Measurements from ENCODE around the gene MCEE. TPM values are rescaled to one million over a fixed set of nuclear protein-coding genes. Genes with fewer than 3 reads are reported as not detected.
"Not testable (repeated sequence)": the region's sequence is repeated elsewhere in the genome, so short reads cannot be mapped to it uniquely, and the experiment has no call there.

Gene MCEE
- total RNA-seq, 4 donors from 2014 or later, result 7.5 to 17.2 (median 12.2) TPM

- Histone ChIP-seq H3K9me3 (no peaks in the 10 kb centered on the region), H3K27me3 (no peaks in the 10 kb centered on the region), H3K4me3 (no peak overlapping the region), H3K4me1 (no peaks in the 10 kb centered on the region), H3K27ac (no peak overlapping the region), H3K36me3 (no peaks in the 10 kb centered on the region)
- DNase-seq (ENCODE audit: low spot score in 2 of 2), result no peak
- TF ChIP-seq, protein P1, sequence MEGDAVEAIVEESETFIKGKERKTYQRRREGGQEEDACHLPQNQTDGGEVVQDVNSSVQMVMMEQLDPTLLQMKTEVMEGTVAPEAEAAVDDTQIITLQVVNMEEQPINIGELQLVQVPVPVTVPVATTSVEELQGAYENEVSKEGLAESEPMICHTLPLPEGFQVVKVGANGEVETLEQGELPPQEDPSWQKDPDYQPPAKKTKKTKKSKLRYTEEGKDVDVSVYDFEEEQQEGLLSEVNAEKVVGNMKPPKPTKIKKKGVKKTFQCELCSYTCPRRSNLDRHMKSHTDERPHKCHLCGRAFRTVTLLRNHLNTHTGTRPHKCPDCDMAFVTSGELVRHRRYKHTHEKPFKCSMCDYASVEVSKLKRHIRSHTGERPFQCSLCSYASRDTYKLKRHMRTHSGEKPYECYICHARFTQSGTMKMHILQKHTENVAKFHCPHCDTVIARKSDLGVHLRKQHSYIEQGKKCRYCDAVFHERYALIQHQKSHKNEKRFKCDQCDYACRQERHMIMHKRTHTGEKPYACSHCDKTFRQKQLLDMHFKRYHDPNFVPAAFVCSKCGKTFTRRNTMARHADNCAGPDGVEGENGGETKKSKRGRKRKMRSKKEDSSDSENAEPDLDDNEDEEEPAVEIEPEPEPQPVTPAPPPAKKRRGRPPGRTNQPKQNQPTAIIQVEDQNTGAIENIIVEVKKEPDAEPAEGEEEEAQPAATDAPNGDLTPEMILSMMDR (IDR thresholded peaks at IDR 0.05), result no peak
- TF ChIP-seq POLR2A (IDR thresholded peaks at IDR 0.05) (no peak), EP300 (IDR thresholded peaks at IDR 0.05) (no peak)
- 66 to 70% methylated on average over 6 of the region's 6 CpGs for WGBS, 2 donors
Measured at GRCh38 chr2:71102981-71103681, 26.9 kb downstream of the MCEE start.

GRCh38 chr2:71101656-71102055 is 28.4 kb downstream of the MCEE start:
- 43 to 44% methylated on average over 2 of the region's 2 CpGs for WGBS, 2 donors
- no peaks in the 10 kb centered on the region for H3K4me1 ChIP-seq
- H3K9me3 ChIP-seq, result no peaks in the 10 kb centered on the region
- H3K27ac ChIP-seq, result no peak overlapping the region
- DNase-seq (ENCODE audit: low spot score in 2 of 2), result no peak
- H3K4me3 ChIP-seq, result no peak overlapping the region
- H3K27me3 ChIP-seq, result no peaks in the 10 kb centered on the region
- no peaks in the 10 kb centered on the region for H3K36me3 ChIP-seq
- TF ChIP-seq EP300 (IDR thresholded peaks at IDR 0.05), result no peak
- TF ChIP-seq, protein P1 (IDR thresholded peaks at IDR 0.05), result no peak
- TF ChIP-seq POLR2A (IDR thresholded peaks at IDR 0.05), result no peak

DNA sequence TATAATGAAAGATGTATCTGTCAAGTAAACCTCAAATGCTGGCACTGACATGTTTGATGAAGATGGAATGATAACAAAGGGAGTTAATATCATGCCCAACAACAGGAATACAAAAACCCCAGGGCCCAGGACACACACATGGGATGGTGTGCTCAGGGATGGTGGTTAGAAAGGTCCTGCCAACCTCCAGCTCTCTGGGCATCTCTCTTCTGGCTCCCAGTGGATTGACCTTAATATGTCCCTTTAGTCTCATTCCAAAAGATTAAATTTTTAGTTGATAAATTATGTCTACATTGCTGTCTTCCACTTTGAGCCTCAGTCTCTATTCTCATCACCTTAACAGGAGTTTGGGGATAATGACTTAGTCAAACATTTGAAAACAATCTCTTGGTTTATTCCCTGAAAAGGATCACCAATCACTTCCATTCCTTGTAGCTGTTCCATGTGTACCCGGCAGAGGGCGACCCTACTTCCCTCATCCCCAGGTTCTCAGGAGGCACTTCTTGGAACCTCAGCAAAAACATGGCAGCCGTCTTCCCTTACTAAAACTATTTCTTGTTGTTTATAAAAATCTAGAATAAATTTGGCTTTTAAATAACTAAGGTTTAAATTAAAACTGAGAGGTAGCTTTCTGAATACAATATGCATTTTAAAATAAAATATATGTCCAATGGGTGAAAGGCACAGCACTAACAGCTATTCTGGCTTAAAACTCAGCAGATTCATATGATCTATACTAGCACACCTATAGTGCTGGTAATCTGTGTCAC is 29.6 kb downstream of the MCEE start:
- peak; percentile 17 to 38 for DNase-seq (ENCODE audit: low spot score in 2 of 2)
- H3K36me3 ChIP-seq, result no peaks in the 10 kb centered on the region
- 5 to 12% methylated on average over 3 of the region's 3 CpGs for WGBS, 2 donors

DNA sequence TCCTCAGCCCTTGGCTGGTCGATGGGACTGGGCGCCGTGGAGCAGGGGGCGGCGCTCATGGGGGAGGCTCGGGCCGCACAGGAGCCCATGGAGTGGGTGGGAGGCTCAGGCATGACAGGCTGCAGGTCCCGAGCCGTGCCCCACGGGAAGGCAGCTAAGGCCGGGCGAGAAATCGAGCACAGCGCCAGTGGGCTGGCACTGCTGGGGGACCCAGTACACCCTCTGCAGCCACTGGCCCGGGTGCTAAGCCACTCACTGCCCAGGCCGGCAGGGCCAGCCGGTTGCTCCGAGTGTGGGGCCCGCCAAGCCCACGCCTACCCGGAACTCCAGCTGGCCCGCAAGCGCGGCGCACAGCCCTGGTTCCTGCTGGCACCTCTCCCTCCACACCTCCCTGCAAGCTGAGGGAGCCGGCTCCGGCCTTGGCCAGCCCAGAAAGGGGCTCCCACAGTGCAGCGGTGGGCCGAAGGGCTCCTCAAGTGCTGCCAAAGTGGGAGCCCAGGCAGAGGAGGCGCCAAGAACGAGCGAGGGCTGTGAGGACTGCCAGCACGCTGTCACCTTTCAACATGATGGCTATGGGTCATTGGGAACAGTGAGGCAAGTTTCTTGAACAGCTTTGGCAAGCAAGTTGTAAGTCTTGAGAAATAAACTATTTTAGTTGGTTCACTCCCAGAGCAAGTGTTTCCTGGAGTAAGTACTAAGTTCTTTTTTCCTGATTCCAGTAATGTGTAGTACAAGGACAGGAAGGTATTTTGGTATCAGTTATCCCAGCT is 37.4 kb downstream of the MCEE start:
- not testable (repeated sequence) for H3K4me1 ChIP-seq; H3K27me3 ChIP-seq; DNase-seq (ENCODE audit: low spot score in 2 of 2); H3K36me3 ChIP-seq; H3K9me3 ChIP-seq; H3K4me3 ChIP-seq; H3K27ac ChIP-seq
- WGBS, 2 donors, result 92 to 97% methylated on average over 26 to 27 of the region's 33 CpGs

More for the DNA sequence above, 29.6 kb downstream of the MCEE start:
- no peaks in the 10 kb centered on the region for H3K27me3 ChIP-seq
- no peak overlapping the region for H3K27ac ChIP-seq
- H3K9me3 ChIP-seq, result no peaks in the 10 kb centered on the region
- H3K4me3 ChIP-seq, result no peak overlapping the region
- H3K4me1 ChIP-seq, result no peaks in the 10 kb centered on the region
- no peak for TF ChIP-seq POLR2A (IDR thresholded peaks at IDR 0.05)
- TF ChIP-seq, protein P1 (IDR thresholded peaks at IDR 0.05), result peak; percentile 31 to 66 (median 48)

DNA sequence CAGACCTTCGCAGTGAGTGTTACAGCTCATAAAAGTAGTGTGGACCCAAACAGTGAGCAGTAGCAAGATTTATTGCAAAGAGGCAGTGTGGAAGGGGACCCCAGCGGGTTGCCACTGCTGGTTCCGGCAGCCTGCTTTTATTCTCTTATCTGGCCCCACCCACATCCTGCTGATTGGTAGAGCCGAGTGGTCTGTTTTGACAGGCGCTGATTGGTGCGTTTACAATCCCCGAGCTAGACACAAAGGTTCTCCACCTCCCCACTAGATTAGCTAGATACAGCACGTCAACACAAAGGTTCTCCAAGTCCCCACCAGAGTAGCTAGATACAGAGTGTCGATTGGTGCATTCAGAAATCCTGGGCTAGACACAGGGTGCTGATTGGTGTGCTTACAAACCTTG is 38.2 kb downstream of the MCEE start:
- H3K4me3 ChIP-seq; H3K4me1 ChIP-seq; H3K36me3 ChIP-seq; H3K27ac ChIP-seq; H3K9me3 ChIP-seq; H3K27me3 ChIP-seq; DNase-seq (ENCODE audit: low spot score in 2 of 2): not testable (repeated sequence)
- 83 to 87% methylated on average over 8 to 9 of the region's 9 CpGs for WGBS, 2 donors

- not testable (repeated sequence) for H3K27ac ChIP-seq; H3K4me1 ChIP-seq; H3K9me3 ChIP-seq; H3K36me3 ChIP-seq; H3K27me3 ChIP-seq; DNase-seq (ENCODE audit: low spot score in 2 of 2); H3K4me3 ChIP-seq
- 86 to 87% methylated on average over 14 of the region's 14 CpGs for WGBS, 2 donors
Measured at GRCh38 chr2:71089475-71089874, 40.6 kb downstream of the MCEE start.

- H3K4me3 ChIP-seq; H3K9me3 ChIP-seq; DNase-seq (ENCODE audit: low spot score in 2 of 2); H3K4me1 ChIP-seq; H3K27ac ChIP-seq; H3K27me3 ChIP-seq; H3K36me3 ChIP-seq: not testable (repeated sequence)
- 74 to 76% methylated on average over 9 of the region's 9 CpGs for WGBS, 2 donors
Measured at GRCh38 chr2:71085325-71086003, 44.6 kb downstream of the MCEE start.

DNA sequence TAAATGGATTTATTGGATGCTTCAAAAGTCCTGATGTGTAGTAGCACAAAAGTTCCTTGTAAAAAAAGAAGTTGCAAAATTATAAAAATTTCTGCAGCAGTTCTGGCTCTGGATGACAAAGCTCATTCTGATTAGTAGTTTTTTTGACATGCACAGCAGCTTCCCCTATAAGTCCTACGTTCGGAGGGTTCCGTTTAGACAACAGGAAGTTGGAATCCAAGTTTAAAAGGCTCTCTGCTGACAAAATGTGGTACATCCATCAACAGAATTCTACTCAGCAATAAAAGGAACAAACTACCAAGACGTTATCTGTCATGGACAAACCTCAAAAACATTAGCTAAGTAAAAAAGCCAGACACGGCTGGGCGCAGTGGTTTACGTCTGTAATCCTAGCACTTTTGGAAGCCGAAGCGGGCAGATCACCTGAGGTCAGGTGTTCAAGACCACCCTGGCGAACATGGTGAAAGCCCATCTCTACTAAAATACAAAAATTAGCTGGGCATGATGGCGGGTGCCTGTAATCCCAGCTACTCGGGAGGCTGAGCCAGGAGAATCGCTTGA is 46.2 kb downstream of the MCEE start:
- H3K27ac ChIP-seq; H3K4me1 ChIP-seq; H3K9me3 ChIP-seq; H3K27me3 ChIP-seq; DNase-seq (ENCODE audit: low spot score in 2 of 2): not testable (repeated sequence)
- Histone ChIP-seq H3K36me3 (peaks cover 0 to 11% (median 0%) of the 10 kb centered on the region in 3 donors), H3K4me3 (peak overlapping the region in 1 of 4 donors; percentile 10)
- 56 to 58% methylated on average over 11 to 13 of the region's 13 CpGs for WGBS, 2 donors

GRCh38 chr2:71083297-71083696 is 46.7 kb downstream of the MCEE start:
- H3K27me3 ChIP-seq; H3K9me3 ChIP-seq; H3K27ac ChIP-seq; H3K4me1 ChIP-seq; H3K4me3 ChIP-seq; DNase-seq (ENCODE audit: low spot score in 2 of 2): not testable (repeated sequence)
- no CpG with 5 or more reads among the region's 3 CpGs for WGBS, 2 donors
- peaks cover 0 to 16% (median 0%) of the 10 kb centered on the region in 3 donors for H3K36me3 ChIP-seq

All from tibial nerve (tissue), 4 donors.